HCEC 1CT (cell line): ENCODE measurements around the gene CTCF.

ENCODE experiments used
- DNase-seq: peaks from one replicate; pipeline ENCODE4 v3.0.0-alpha.2; 2017

CTCF gene

DNA sequence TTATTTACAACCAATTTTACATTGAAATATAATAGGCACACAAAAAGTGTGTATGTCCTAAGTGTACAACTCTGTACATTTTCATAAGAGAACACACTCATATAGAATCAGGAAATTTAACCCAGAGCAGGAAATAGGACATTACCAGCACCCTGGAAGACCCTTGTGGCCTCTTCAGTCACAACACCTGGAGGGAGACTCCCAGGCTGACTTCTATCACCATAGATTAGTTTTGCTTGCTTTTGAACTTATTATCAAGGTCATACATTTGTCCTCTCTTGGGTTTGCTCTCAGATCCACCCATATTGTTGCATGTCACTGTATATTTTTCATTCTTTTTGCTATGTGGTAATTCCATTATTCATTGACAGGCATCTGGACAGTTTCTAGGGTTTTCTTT lies 27.9 kb upstream of the CTCF start:
- no peak for DNase-seq

DNA sequence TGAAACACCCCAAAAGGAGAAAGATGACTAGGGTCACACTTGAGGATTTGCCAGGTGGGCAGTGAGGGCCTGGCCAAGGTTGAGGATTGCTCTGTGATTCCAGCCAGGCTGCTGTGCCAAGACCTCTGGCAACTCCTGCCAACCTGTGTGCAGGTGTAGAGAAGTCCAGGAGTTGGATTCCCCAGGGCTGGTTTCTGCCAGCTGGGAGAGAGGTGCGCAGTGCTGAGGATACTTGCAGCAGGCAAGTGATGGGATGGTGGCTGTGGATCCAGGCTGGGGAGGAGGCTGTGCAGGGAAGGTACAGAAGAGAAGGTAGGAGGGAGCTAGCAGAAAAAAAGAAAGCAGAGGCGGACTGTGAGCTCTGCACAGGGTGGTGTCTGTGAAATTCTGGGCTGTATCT lies 27.1 kb upstream of the CTCF start:
- no peak for DNase-seq

DNA sequence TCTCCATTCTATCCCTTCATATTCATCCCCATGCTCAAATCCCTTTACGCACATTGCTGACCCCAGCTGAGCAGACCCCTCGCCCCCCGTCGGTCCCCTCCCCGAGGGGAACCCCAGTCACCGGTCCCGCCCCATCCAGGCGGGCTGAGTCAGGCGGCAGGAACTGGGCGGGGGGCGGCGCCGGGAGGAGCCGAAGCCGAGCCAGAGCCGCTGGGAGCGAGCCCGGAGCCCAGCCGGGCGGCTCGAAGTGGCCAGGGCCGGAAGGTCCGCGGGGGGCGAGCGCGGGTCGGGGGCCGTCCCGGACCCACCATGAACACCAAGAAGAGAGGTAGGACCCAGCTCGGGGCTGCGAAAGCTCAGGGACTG lies 25.1 kb upstream of the CTCF start:
- peak; percentile 46 for DNase-seq

DNA sequence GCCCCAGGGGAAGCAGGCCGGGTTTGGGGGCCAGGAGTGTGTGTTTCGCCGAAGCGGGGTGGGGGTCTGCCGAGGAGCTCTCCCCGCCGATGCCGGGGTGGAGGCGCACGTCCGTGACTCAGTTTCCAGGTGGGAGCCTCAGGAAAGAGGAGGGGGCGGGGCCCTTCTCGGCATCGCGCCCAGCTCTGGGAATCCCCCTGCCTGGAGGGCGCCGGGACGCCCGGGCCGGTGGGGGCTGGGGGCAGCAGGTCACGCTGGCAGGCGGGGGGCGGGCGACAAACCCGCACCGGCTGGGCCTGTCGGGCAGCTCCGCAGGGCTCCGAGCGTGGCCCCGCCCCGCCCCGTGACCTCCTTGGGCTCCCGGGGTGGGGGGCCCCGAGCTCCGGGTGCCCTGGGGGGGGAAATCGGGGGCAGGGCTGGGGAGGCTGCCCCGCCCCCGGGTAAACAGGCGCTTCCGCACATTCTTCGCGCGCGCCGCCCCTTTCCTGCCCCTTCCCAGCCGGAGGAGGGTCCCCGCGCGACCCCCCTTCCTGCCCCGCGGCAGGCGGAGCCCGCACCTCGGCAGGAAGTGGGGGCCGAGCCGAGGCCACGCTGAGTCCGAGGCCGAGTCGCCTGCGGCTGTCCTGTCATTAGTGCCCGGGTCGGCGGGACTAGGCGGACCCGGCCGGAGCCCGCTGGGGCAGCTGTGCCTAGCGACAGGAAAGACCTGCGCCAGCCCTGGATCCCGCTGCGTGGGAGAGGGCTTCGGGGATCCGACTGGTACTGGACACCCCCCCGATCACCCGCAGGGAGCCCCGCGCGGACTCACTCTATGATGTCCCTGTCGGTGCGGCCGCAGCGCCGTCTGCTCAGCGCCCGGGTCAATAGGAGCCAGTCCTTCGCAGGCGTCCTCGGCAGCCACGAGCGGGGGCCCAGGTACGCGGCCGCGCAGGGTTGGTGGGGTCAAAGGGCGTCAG lies 24.4 kb upstream of the CTCF start:
- DNase-seq, result no peak

DNA sequence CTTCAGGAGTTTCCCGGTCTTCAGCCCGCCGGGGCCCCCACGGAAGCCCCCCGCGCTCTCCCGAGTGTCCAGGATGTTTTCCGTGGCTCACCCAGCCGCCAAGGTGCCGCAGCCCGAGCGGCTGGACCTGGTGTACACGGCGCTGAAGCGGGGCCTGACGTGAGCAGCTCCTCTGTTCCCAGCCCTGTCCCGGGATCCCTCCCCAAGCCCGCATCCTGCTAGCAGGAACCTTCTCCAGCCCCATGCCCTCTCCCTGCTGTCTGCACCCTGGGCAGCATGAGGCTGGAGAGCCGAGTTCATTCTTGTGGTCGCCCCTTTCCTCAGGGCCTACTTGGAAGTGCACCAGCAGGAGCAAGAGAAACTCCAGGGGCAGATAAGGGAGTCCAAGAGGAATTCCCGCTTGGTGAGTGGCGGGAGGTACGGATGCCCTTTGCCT lies 23.6 kb upstream of the CTCF start:
- DNase-seq, result no peak

DNA sequence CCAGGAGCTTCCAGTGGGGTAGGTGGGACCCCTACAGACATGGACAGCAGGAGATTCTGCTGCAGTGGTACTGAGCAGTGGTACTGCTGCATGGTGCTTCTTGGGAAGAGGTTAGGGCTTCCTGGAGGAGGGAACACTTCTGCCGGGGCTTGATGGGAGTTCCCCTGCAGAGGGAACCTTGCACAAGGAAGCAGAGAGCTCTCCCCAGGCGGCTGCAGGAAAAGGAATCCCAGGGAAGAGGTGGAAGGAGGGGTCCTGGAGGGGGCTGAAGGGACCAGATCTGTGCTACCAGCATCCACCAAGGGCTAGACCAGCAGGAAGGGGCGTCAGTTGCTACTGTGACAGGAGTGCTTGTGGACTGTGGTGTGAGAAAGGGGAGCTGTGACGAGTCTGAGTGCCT lies 23.1 kb upstream of the CTCF start:
- DNase-seq, result no peak

DNA sequence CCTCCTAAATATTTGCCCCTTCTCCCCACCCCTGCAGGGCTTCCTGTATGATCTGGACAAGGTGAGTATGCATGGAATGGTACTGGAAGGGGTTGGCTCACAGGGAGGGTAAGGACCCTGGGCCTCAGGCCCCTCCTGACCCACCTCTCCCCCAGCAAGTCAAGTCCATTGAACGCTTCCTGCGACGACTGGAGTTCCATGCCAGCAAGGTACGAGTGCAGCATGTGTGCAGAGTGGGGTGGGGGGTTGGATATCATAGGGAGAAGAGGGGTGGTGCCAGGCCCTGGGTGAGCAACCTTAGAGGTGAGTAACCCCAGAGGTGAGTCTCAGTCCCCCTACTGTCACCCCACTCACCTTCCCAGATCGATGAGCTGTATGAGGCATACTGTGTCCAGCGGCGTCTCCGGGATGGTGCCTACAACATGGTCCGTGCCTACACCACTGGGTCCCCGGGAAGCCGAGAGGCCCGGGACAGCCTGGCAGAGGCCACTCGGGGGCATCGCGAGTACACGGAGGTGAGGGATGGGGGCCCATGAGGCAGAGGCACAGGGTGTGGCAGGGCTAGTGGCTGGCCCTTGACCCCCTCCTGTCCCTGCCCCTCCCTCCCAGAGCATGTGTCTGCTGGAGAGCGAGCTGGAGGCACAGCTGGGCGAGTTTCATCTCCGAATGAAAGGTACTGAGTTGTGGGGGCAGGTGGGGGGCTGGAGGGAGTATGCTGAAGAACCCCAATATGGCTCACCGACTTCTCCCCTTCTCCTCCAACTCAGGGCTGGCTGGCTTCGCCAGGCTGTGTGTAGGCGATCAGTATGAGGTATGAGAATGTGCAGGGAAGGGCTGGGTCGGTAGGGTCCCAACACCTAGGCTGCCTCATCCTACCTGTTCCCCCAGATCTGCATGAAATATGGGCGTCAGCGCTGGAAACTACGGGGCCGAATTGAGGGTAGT lies 22.4 kb upstream of the CTCF start:
- no peak for DNase-seq

DNA sequence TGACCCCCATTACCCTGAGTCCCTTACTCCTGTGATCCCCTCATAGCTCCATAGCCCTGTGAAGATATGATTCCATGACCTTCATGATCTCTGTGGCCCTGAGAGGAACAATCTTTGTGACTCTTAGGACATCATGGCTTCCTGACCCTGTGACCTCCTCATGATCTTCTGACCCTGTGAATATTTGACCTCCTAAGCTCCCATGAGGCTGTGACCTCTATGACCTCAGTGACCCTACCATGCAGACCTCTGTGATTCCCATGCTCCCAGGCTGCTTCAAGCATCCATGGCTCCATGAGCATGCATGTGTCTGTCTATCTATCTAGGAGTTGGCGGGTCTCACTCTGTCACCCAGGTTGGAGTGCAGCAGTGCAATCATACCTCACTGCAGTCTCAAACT lies 21.6 kb upstream of the CTCF start:
- no peak for DNase-seq

DNA sequence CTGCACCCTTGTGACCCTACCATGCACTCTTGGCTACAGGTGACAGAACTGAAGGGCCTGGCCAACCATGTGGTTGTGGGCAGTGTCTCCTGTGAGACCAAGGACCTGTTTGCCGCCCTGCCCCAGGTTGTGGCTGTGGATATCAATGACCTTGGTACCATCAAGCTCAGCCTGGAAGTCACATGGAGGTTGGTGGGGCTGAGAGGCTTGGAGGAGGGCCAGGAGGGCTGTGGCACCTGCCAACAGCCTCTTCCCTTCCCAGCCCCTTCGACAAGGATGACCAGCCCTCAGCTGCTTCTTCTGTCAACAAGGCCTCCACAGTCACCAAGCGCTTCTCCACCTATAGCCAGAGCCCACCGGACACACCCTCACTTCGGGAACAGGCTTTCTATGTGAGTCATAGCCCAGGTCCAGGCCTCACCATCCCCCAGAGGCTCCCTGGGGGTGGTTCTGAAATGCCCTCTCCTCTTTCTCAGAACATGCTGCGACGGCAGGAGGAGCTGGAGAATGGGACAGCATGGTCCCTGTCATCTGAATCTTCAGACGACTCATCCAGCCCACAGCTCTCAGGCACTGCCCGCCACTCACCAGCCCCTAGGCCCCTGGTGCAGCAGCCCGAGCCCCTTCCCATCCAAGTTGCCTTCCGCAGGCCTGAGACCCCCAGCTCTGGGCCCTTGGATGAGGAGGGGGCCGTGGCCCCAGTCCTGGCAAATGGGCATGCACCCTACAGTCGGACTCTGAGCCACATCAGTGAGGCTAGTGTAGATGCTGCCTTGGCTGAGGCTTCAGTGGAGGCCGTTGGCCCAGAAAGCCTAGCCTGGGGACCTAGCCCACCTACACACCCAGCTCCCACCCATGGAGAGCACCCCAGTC lies 20.7 kb upstream of the CTCF start:
- DNase-seq, result no peak

DNA sequence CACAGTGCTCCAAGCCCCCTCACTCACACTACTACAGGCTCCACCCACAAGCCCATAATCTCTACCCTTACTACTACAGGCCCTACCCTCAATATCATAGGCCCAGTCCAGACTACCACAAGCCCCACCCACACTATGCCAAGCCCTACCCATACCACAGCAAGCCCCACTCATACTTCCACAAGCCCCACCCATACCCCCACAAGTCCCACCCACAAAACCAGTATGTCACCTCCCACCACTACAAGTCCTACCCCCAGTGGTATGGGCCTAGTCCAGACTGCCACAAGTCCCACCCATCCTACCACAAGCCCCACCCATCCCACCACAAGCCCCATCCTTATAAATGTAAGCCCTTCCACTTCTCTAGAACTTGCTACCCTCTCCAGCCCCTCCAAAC lies 19.9 kb upstream of the CTCF start:
- peak; percentile 72 for DNase-seq

DNA sequence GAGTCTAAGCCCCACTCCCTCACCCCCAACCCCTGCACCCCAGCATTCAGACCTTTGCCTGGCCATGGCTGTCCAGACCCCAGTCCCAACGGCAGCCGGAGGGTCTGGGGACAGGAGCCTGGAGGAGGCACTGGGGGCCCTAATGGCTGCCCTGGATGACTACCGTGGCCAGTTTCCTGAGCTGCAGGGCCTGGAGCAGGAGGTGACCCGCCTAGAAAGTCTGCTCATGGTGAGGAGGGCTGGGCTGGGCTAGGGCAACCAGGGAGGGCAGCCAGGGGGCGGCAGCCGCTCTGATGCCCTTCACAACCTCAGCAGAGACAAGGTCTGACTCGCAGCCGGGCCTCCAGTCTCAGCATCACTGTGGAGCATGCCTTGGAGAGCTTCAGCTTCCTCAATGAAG lies 19.3 kb upstream of the CTCF start:
- DNase-seq, result no peak

DNA sequence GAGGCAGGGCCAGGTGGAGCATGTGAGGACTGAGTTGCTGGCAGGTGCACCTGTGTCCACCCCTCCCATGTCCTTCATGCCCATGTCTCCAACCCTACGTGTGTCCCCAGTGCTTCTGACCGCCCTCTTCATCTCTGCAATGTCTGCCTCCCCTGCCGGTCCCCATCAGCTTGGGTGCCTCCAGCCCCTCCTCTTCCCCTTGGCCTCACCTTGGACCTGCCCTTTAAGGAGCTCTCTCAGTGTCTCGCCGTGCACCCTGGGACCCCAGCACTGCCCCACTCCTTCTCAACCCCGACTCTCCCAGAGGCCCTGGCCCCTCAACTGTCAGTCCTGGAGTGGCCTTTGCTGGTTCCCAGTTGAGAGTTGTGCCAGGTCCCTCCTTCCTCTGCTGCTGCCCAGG lies 18.7 kb upstream of the CTCF start:
- DNase-seq, result no peak

DNA sequence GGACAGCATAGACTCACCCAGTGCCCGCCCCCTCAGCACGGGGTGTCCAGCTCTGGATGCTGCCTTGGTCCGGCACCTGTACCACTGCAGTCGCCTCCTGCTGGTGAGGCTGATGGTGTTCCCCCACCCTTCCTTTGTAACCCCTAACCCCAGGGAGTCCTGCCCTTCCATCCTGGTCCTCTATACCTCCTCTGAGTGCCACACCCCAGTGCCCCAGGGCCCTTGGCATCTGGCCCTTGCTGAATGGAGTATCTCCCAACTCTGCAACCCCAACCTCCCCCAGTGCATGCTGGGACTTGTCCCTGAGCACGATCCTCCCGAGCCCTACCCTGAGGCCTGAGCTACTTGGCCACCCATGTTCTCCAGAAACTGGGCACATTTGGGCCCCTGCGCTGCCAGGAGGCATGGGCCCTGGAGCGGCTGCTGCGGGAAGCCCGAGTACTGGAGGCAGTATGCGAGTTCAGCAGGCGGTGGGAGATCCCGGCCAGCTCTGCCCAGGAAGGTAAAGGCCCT lies 17.9 kb upstream of the CTCF start:
- no peak for DNase-seq

DNA sequence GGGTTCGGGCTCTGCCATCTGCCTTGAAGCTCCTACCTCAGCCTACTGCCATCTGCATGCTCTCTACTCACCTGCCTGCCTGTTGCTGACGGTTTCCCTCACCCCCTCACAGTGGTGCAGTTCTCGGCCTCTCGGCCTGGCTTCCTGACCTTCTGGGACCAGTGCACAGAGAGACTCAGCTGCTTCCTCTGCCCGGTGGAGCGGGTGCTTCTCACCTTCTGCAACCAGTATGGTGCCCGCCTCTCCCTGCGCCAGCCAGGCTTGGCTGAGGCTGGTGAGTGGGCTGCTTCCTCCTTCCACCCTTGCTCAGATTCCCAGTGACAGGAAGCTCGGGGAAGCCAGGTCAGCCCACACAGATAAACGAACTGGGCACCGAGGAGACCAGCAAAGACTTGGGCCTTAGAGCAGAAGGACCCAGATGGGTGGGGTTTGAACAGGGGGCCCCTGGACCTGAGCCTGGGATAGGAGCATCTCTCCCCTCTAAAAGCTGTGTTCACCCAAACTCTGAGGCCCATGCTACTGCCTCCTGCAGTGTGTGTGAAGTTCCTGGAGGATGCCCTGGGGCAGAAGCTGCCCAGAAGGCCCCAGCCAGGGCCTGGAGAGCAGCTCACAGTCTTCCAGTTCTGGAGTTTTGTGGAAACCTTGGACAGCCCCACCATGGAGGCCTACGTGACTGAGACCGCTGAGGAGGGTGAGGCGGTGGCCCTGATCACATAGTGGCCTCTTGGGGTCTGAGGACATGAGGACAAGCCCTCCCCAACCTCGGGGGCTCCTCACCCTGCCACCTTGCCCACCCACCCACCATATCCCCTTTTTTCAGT lies 17.3 kb upstream of the CTCF start:
- DNase-seq, result no peak

DNA sequence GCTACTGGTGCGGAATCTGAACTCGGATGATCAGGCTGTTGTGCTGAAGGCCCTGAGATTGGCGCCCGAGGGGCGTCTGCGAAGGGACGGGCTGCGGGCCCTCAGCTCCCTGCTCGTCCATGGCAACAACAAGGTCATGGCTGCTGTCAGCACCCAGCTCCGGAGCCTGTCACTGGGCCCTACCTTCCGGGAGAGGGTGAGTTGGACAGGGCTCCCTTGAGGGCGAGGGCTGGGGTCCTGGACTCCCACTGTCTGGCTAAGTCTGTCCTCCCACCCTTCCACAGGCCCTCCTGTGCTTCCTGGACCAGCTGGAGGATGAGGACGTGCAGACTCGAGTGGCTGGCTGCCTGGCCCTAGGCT lies 16.7 kb upstream of the CTCF start:
- DNase-seq, result no peak

DNA sequence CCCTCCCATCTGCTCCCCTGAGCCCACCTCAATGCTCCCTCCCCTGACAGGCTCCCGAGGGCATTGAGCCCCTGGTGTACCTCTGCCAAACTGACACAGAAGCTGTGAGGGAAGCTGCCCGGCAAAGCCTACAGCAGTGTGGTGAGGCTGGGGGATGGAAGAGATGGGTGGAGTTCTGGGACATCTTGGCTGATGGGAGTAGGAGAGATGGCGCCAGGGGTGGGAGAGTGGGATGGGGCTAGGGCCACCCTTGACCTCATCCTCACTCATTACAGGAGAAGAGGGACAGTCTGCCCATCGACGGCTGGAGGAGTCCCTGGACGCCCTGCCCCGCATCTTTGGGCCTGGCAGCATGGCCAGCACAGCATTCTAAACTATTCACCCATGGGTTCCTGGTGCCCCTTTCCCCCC lies 16.2 kb upstream of the CTCF start:
- no peak for DNase-seq

DNA sequence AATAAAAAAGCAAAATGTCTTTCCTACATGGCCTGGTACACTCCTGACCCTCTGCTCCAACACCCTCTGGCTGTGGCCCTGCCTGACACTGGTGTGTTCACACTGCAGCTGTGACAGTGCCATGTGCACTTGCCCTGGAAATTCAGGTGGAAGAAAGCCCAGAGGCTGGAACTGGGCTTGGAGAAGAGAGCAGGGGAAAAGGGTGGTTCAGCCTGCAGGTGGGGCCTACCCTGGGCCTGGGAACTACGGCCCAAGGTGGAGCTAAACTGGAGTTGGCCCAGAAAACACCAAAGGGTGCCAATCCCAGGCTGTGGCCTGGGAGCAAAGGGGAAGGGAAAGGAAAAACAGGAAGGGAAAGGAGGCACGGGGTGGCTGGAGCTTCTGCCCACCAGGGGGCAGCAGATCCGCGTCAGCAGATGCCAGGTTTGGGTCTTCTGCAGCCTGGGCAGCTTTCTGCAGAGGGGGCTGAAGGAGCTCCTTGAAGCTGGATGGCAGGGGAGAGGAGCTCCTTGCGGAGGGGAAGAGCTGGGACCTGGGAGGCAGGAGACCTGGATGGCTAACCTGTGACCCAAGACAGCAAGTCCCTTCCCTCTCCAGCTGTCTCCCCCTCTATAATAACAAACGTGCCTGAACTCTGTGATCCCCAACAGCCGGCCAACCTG lies 15.4 kb upstream of the CTCF start:
- DNase-seq, result peak; percentile 29

DNA sequence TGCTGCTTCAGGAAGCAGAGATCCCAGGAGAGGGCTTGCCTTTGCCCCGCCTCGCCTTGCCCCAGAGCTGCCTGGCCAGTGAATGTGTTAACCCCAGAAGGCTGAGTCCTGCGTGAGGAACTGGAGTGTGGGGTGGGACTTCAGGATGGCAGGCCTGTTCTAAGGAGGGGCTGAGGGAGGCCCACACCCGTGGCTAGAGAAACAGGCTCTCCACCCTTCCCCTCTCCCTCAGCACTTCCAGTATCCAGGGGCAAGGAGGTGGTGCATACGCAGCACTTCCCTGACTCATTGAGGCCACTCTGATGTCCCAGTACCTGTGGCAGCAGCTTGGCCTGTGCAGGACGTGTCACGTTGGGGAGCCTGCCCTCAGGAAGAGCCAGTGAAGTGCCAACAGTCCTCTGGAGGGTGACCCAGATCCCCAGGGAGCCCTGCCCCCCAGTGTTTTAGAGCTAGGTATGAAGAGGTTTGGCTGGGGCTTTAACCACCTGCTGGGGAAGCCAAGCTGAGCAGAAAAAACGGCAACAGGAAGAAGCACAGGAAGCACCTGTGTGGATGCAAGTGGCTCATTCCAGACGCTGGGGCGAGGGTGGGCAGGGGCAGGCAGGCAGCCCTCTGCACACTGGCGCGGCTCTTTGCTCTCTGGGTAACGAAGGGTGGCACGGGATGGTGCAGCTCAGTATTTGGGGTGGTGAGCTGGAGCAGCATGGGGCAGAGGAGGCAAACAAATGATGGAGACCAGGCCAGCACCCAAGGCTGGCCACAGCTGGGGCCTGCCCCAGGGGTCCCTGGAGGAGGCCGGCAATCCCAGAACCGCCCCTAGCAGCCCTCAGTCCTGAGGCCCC lies 14.7 kb upstream of the CTCF start:
- DNase-seq, result no peak

DNA sequence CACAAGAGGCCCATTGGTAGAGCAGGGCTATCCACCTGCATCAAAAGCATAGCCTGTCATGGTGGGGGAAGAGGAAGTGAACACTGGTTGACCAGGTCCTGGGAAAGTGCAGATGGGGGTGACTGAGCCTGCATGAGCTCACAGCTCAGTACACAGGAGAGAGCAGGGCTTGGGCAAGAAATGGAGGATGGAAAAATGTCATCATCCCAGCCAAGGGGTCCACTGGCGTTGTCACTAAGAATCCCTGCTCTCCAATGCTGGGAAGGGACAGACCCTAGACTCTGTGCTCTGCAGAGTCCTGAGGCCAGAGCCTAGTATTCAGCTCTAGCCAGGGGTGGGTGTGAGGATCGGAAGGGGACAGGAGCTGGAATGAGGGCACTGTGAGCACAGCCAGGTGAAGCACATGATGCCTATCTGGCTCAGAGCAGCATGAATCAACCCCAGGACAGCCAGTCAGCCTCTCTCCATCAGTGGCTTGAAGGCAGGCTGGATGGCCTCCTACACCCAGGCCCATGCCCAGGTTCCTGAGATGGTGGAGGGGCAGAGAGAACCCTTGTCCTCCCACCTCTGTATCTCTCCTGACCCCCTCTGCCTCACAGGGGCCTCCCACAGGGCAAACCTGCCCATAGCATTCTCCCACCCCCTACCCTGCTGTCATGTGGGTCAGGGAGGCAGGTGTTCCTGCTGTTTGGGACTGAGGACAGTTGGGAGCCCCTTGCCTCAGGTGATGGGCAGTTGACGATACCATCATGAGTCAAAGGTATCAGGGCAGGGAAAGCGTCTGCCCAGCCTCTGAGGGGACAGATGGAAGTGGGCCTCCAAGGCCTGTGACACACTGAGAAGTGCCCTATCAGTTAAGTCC lies 13.8 kb upstream of the CTCF start:
- no peak for DNase-seq
